H4 (cell line): ENCODE measurements around the gene NUDT1. TPM values are rescaled to one million over a fixed set of nuclear protein-coding genes. Genes with fewer than 3 reads are reported as not detected.

Experiments used
- DNase-seq: peaks from one replicate; pipeline ENCODE4 v3.0.0-alpha.2; 2015; ENCODE audit warnings: low spot score
- total RNA-seq: library from RNA; depleted of rRNA; stranded (reverse); fragments of >200 nt; shearing (Covaris generic); gene quantifications from 2 replicates; pipeline ENCODE4 v1.2.3, GENCODE V29; 2014

The NUDT1 gene
- total RNA-seq, 1 experiment from 2014 or later: 162 TPM

DNA sequence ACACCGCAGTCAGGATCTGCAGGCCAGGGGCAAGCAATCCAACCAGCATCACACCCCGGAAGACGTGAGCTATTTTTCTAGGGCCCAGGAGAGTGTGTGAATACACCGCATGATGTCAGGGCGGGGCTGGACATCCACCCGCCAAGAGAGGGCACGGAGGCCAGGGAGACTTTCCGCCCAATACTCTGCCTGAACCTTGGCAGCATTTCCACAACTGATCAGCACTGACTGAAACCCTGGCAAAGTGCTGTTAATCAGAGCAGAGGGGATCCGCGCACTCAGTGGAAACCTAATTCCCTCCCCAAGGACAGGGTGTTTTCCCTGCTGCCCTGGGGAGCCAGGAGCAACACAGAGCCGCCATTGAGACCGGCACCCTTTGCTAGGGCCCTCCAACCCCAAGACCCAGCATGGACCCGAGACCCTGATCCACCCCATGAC, 17.5 kb upstream of the NUDT1 start:
- DNase-seq: no peak

DNA sequence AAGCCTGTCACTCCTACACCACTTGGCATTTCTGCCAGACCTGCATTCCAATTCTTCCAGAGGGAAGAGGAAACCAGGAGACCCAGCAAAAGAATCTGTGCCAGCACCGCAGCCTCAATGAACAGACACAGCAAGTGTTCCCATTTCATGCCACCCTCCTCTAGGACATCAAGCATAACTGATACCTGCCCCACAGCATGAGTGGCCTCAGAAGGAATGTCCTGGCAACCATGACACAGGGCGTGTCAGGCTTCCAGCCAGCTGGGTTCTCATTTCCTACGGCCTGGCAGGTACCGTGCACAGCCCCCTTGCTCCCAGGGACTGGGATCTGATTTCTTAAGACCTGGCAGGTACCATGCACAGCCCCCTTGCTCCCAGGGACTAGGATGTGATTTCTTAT, 17.1 kb upstream of the NUDT1 start:
- DNase-seq: no peak

DNA sequence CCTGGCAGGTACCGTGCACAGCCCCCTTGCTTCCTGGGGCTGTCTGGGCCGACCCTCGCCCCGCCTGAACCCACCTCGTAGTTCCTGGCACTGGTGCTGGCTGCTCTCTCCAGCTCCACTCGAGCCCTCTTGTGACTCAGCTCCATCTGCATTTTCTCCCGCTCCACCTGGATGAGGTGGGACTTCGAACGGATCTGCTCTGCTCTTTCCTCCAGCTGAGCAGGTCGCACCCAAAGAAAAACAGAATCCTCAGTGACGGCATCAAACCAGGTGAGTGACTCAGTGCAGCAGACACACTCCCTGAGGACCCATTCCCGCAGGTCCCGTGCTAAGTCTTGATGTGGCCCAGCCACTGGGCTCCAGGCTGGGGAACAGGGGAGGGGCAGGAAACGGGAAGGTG, 16.7 kb upstream of the NUDT1 start:
- DNase-seq: no peak

DNA sequence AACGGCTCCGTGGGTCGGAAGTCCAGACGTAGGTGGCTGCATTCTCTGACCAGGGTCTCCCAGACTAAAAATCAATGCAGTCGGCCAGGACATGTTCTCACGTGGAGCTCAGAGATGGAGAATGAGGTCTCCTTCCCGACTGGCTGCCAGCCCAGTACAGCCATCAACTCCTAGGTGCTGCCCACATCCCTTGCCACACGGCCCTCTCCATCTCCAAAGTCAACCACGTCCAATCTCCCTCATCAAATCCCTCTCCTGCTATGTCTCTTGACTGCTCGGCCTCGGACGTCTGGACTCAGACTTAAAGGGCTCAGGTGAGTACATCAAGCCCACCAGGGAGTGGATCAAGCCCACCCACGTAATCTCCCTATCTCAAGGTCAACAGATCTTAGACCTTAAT, 16.2 kb upstream of the NUDT1 start:
- no peak for DNase-seq

DNA sequence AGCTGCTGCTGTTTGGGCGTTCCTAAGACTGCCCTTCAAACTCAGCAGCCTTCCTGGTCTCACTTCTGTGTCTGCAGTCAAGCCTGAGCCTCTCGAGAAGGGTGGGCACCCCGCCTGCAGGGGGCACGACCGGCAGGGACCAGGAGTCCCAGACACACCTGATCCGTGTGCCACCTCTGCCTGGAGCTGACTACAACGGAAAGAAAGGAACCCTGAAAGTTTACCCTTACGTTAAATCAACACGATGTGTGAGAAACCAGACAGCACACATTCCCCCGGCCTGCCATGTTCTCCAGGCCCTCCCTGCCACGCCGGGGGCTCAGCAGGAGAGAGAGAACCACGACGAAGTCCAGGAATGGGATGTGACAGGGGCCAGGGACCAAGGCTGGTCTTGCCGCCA, 14.3 kb upstream of the NUDT1 start:
- no peak for DNase-seq

DNA sequence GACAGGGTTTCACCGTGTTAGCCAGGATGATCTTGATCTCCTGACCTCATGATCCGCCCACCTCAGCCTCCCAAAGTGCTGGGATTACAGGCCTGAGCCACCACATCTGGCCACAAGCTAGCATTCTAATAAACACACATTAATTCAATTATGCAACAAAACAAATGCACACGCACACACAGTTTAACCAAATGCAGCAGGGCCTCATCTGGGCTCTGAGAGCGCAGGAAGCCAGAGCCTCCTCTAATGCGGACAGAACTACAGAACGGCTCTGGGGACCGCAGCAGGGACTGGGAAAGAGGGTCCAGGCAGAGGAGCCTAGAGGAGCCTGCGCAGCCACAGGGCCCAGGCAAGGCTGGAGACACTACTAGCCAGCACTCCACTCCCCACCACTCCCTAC, 13.1 kb upstream of the NUDT1 start:
- no peak for DNase-seq

DNA sequence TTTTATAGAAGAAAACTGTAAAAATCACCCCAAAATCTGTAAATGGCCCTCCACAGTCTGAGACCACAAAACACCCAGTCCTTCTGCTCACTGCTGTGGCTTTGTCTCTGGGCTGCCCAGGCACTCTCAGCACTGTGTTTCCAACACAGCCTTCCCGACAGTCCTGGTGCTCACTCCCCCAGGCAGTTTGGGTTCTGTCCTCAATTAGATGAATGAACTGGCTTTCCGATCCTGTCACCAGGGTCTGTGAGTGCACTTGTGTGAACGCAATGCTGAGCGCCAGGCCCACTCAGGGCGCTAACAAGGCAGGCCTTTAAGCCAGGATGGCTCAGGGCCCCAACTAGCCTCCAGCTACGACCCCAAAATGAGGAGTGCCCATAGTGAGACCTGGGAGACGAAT, 12.6 kb upstream of the NUDT1 start:
- DNase-seq: no peak

DNA sequence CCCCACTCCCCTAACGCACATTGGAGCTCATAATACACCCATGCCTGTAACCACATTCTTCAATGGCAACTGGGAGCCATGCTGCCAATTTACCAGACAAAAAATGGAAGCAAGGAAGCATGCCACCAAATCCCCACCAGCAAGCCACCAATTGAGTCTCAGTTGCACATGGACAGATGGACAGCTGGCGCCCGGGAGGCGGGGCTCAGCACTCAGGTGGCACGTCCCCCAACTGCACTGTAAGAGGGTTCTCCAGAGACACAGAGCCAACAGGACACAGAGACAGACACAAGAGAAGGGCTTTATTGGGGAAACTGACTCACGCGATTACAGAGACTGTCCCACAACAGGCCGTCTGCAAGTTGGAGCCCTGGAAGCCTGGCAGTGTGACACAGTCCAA, 11.8 kb upstream of the NUDT1 start:
- DNase-seq: no peak

DNA sequence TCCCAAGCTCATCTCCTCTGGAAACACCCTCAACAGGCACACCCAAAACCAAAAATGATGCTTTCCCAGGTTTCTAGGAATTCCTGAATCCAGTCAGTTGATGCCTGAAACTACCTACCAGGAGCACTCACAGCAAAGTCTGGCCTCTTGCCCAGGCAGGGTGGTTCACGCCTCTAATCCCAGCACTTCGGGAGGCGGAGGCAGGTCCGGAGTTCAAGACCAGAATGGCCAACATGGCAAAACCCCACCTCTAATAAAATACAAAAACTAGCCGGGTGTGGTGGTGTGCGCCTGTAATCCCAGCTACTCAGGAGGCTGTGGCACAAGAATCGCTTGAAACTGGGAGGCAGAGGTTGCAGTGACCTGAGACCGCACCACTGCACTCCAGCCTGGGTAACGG, 11.1 kb upstream of the NUDT1 start:
- no peak for DNase-seq

DNA sequence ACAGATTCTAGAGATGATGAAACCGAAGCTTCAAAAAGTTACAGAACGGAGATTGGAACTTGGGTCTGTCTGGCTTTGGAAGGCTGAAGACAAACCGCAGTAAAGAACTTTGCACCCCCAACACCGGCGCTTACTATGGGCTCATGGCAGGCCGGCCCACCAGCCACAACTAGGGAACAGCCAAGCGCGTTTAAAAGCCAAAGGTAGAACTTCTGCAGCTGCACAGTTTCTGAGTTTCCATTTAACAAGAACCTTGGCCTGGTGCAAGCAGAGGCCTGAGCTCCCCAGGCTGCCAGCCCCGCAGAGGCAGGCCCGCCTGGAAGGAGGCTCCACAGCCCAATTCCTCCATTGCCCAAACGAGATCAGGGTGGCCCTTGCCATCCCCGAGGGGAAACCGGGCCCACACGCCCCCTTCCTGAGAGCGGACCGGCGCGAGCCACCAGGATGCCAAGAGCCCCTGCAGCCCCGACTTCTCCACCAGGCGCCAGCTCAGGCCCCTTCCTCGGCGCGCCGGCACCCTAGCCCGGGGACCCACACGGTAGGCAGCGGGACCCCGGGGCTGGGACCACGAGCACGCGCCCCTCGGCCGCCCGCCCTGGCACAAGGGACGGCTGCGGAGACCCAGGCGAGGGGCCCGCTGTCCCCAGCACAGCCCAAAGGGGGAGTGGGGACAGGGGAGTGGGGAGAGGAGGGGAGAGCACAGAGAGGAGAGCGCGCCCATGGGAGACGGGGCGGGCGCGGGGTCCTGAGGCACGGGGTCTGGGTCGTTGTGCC, 9.8 kb upstream of the NUDT1 start:
- no peak for DNase-seq

DNA sequence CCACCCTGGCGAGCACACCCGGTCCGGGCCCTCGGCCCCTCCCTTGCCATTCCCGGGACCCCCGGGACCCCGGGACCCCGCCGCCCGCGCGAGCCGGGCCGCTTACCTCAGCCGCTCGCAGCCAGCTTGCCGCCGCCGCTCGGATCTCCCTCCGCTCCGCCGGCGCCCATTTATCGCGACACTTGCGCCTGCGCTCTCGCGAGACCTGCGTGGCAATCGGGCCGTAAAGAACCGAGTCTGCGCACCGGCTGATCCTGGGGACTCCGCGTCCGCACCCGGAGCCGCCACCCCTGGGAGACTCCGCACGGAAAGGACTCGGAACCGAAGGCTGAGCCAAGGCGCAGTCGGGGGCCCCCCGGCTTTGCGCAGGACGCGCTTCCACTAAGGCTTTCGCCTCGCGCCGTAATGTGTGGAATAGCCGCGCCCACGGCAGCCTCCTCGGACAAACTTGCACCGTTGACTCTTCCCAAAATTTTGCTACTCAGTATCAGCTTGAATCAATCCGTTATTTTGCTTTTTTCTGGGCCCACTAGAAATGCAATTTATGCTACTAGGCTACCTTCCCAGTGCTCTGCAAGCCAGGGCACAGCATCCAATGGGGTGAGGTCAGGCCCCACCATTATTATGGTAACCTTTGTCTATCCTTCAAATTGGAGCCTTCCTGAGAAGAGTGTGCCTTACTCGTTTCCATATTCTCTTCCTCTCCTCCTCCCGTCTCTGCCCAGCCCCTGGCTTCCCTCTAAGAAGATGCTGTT, 9.1 kb upstream of the NUDT1 start, which contains the start of gene MAD1L1:
TSS of gene MAD1L1 (minus strand) at position 180 of the 755 bp plus-strand sequence. CDS start 2,812 bp downstream, outside the sequence.
- DNase-seq: peak; percentile 97

DNA sequence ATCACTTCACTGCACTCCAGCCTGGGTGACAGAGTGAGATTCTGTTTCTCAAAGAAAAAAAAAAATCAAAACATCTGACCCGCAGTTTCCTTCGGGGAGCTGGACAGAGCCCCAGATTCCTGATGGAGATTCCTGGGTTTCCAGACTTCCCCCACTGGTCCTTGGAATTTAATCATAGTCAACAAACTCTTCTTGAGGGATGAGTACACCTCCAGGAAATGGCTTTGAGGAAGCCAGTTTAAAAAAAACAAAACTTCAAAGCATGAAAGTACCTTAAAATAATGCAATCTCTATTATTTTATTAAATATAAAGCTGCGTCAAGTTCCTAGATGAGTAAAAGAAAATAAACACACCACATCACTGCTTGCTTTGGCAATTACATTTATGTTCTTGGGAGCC, 8.1 kb upstream of the NUDT1 start:
- no peak for DNase-seq

DNA sequence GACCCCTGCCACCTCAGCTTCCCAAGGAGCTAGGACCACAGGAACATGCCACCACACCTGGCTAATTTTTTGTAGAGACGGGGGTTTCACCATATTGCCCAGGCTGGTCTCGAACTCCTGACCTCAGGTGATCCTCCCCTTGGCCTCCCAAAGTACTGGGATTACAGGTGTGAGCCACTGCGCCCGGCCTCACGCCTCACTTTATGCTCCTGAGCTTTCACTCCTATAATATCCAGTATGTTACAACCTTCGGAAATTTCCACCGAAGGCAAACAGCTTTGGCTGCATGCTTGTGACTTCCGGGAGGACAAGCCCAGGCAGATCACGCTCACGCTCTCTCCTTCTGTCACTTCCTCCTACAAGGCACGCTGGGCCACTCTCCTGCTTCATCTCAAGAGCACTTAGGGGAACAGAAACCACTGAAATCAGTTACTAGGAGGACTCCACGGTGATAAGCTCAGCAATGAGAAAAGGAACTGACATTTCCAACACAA, 4.9 kb upstream of the NUDT1 start:
- no peak for DNase-seq

DNA sequence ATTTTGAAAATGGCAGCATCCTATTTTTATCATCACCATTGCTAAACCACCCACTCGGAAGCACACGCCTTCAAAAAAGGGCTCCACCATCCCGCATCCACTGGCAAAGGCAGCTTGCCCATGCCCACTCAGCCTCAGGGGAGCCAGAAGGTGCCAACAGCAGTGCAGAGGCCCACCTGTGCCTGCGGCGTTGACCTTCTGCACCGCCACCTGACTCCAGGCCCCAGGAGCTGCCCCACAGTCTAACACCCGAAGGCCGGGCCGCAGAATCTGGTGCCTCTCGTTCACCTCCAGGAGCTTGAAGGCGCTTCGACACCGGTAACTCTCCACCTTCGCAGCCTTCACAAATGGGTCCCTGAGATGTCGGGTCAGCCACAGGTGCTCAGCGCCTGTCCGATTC, 2.8 kb upstream of the NUDT1 start:
- no peak for DNase-seq

DNA sequence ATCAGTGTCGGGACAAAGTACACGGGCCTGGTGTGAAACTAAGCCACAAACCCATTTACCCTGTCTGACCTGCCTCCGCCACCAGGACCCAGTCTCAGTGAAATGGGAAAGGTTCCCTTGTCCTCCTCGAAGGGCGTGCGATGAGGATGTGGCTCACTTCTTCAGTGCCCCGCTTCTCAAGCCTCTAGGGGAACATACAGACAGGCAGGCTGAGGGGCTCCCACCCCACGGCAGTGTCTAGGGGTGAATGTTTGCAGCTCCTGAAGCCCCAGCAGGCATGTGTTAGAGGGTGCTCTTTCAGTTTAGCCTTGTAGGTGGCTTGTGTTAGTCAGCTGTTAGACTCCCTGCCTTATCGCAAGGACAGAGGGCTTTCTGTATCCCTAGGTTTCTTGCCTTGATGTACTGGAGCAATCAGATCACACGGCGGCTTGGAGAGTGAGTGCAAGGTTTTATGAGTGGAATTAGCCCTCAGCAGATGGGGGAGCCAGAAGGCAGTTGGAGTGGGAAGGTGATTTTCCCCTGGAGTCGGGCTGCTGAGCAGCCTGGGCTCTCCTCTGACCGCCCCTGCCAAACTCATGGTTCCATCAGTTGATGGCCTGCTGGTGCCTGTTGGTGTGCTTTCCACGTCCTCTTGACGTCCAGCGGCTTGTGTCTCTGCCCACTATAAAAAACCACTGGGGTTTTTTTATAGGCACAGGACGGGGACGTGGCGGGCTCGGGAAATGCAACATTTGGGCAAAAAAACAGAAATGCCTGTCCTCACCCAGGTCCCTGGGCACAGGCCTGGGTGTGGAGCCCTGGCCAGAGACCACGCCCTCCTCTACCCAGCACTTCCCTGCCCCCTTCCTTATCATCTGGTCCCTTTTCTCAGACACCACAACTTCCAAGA, 759 bp downstream of the NUDT1 start:
- DNase-seq: no peak

DNA sequence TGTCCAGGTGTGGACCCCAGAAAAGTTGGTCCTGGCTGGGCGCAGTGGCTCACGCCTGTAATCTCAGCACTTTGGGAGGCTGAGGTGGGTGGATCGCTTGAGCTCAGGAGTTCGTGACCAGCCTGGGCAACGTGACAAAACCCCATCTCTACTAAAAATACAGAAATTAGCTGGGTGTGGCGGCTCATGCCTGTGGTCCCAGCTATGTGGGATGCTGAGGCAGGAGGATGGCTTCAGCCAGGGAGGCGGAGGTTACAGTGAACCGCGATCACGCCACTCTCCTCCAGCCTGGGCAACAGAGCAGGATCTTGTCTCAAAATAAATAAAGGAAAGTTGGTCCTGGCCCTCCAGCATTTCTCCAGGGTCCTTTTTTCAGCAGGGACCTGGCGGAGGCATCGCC, 1.4 kb downstream of the NUDT1 start:
- peak; percentile 63 for DNase-seq

DNA sequence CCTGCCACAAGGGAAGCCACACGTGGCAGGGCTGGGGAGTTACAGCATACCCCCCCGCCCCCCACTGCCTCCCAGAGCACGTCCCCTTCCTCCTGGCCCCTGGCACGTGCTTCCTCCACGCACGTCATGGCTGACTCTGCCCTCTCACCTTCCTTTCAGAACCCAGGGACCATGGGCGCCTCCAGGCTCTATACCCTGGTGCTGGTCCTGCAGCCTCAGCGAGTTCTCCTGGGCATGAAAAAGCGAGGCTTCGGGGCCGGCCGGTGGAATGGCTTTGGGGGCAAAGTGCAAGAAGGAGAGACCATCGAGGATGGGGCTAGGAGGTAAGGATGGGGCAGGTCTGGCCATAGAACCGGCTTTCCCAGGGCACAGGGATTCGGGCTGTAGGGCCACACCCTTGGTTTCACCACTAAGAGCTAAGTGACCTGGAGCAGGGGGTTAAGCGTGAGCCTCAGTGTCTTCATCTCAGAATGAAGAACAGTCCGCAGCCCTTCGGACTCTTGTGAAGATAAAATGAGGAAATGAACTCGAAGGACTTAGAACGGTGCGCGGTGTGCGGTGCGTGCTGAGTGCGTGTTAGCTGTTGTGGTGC, 2.5 kb downstream of the NUDT1 start:
- no peak for DNase-seq

DNA sequence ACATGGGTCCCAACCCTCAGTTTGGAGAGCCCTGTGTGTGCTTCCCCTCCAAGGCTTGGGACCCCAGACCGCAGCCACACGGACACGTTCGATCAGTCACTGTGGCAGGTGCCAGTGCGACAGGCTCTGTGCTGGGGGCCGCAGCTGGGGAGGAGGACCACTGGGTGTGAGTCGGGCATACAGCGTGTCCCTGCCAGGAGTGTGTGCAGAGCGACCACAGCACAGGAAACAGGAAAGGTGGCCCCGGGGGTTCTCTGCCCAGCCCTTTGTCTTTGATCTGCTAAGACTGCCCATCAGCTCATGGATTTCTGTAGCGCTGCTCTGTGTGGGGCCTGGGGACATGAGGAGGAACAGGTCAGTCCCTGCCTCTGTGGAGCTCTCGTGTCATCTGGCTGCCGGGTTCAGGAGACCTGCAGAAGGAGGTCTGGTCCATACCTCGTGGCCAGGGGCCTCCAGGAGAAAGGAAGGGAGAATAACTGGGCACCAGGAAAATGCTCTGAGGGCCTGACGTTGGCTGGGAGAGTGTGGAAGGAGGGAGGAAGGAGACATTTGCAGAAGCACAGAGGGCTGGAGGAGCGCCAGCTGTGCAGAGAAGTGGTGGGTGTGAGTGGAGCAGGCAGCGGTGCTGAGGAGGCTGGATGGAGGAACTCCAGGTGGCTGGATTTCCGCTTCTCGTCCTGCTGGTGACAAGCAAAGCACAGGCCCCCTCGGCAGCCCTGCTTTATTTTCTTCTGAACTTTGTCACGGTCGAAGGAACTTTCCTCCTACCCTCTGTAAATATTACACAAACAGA, 4.1 kb downstream of the NUDT1 start:
- no peak for DNase-seq

DNA sequence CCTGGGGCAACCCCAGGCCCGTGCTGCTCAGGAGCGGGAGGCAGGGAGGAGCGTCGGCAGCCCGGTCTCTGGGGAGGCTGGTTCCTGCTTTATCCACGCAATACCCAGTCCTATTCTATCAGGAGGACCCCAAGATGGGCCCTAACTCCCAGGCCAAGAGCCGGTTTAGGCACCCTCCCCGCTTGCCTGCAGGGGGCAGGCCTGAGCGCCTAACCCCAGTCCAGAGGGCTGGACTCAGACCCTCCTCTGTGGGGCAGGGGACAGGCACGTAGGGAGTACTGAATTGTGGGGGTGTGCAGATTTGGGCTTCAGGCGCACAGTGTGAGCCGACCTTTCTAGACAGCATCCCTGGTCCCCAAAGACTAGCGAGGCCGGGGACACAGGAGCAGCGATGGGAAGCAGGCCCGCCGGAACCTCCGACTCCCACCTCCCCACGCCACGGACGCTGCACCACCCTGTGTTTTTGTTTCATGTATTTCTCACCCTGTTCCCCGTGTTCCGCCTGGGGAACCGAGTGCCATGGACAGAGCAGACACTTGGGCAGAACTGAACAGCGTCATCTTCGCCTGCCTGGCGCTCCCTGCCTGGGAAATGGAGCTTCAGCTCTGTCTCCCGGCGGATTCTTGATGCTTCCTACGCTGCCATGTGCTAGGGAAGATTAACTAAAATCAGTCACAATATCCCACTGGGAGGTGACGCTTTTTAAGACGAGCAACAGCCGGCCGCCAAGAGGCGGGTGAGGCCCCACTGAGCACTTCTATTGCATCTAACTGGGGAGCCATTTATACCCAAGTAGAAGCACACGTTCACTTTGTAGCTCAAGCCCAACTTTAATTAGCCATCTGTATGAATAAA, 5.3 kb downstream of the NUDT1 start:
- DNase-seq: no peak
